Neuron (in vitro differentiated cells): Measurements from ENCODE around the gene SIK2.

Source experiments
- H2AFZ ChIP-seq: one replicate; pipeline ENCODE4 v1.6.1; 2013; ENCODE audit warnings: low read depth, mild to moderate bottlenecking, inconsistent platforms, low read length, moderate library complexity
- H3K27me3 ChIP-seq: one replicate; pipeline ENCODE4 v1.6.1; 2013; ENCODE audit warnings: low read length; ENCODE audit not compliant: insufficient read depth
- H3K36me3 ChIP-seq: one replicate; pipeline ENCODE4 v1.6.1; 2013; ENCODE audit warnings: low read length; ENCODE audit not compliant: insufficient read depth
- H3K4me1 ChIP-seq: one replicate; pipeline ENCODE4 v1.6.1; 2013; ENCODE audit warnings: low read length; ENCODE audit not compliant: insufficient read depth
- H3K4me3 ChIP-seq: 2 replicates; pipeline ENCODE4 v1.5.1; 2013; ENCODE audit warnings: mild to moderate bottlenecking, low read length, moderate library complexity
- H3K9me3 ChIP-seq: one replicate; pipeline ENCODE4 v1.6.1; 2013; ENCODE audit warnings: low read length

Gene SIK2

GRCh38 chr11:111688013-111688412 is 85.8 kb downstream of the SIK2 start:
- Histone ChIP-seq H3K9me3 (no peaks in the 10 kb centered on the region), H3K4me1 (no peaks in the 10 kb centered on the region), H2AFZ (no peak overlapping the region), H3K36me3 (peaks cover 22% of the 10 kb centered on the region), H3K4me3 (no peak overlapping the region), H3K27me3 (no peaks in the 10 kb centered on the region)

- Histone ChIP-seq H3K27me3 (no peaks in the 10 kb centered on the region), H3K4me1 (peaks cover 27% of the 10 kb centered on the region), H3K9me3 (no peaks in the 10 kb centered on the region), H3K36me3 (peaks cover 22% of the 10 kb centered on the region), H3K4me3 (no peak overlapping the region), H2AFZ (no peak overlapping the region)
These were observed 88.9 kb downstream of the SIK2 start for GRCh38 chr11:111691176-111691575.

- Histone ChIP-seq H2AFZ (no peak overlapping the region), H3K27me3 (no peaks in the 10 kb centered on the region), H3K9me3 (no peaks in the 10 kb centered on the region), H3K4me3 (no peak overlapping the region), H3K4me1 (peaks cover 33% of the 10 kb centered on the region), H3K36me3 (peaks cover 22% of the 10 kb centered on the region)
These were observed 89.5 kb downstream of the SIK2 start for GRCh38 chr11:111691741-111692140.

- Histone ChIP-seq H3K4me1 (peaks cover 40% of the 10 kb centered on the region), H3K36me3 (peaks cover 17% of the 10 kb centered on the region), H3K4me3 (no peak overlapping the region), H2AFZ (no peak overlapping the region), H3K27me3 (no peaks in the 10 kb centered on the region), H3K9me3 (no peaks in the 10 kb centered on the region)
These were observed 91.1 kb downstream of the SIK2 start for GRCh38 chr11:111693224-111693937.

- H2AFZ ChIP-seq = no peak overlapping the region
- peaks cover 40% of the 10 kb centered on the region for H3K4me1 ChIP-seq
- no peaks in the 10 kb centered on the region for H3K27me3 ChIP-seq
These were observed 92.6 kb downstream of the SIK2 start for GRCh38 chr11:111694851-111695250.

GRCh38 chr11:111696556-111696955 is 94.3 kb downstream of the SIK2 start:
- Histone ChIP-seq H3K4me1 (peaks cover 40% of the 10 kb centered on the region), H3K36me3 (peaks cover 9% of the 10 kb centered on the region), H2AFZ (no peak overlapping the region), H3K27me3 (no peaks in the 10 kb centered on the region), H3K9me3 (no peaks in the 10 kb centered on the region), H3K4me3 (no peak overlapping the region)

More at GRCh38 chr11:111694851-111695250, 92.6 kb downstream of the SIK2 start:
- H3K9me3 ChIP-seq = no peaks in the 10 kb centered on the region
- H3K4me3 ChIP-seq = no peak overlapping the region
- H3K36me3 ChIP-seq = peaks cover 4% of the 10 kb centered on the region

- peaks cover 20% of the 10 kb centered on the region for H3K36me3 ChIP-seq
- H3K27me3 ChIP-seq = no peaks in the 10 kb centered on the region
- no peak overlapping the region for H3K4me3 ChIP-seq
- no peak overlapping the region for H2AFZ ChIP-seq
- H3K9me3 ChIP-seq = no peaks in the 10 kb centered on the region
- peaks cover 40% of the 10 kb centered on the region for H3K4me1 ChIP-seq
These were observed 95.7 kb downstream of the SIK2 start for GRCh38 chr11:111697933-111698371.

GRCh38 chr11:111698852-111699559 is 96.8 kb downstream of the SIK2 start:
- no peak overlapping the region for H2AFZ ChIP-seq
- no peak overlapping the region for H3K4me3 ChIP-seq
- H3K36me3 ChIP-seq = peaks cover 29% of the 10 kb centered on the region
- H3K4me1 ChIP-seq = peaks cover 31% of the 10 kb centered on the region
- no peaks in the 10 kb centered on the region for H3K9me3 ChIP-seq
- H3K27me3 ChIP-seq = no peaks in the 10 kb centered on the region

GRCh38 chr11:111699579-111700156 is 97.4 kb downstream of the SIK2 start:
- Histone ChIP-seq H2AFZ (no peak overlapping the region), H3K9me3 (no peaks in the 10 kb centered on the region), H3K27me3 (no peaks in the 10 kb centered on the region), H3K4me3 (no peak overlapping the region), H3K36me3 (peaks cover 34% of the 10 kb centered on the region), H3K4me1 (peaks cover 25% of the 10 kb centered on the region)

- peaks cover 23% of the 10 kb centered on the region for H3K4me1 ChIP-seq
- H2AFZ ChIP-seq = no peak overlapping the region
- H3K4me3 ChIP-seq = no peak overlapping the region
- no peaks in the 10 kb centered on the region for H3K27me3 ChIP-seq
- H3K36me3 ChIP-seq = peaks cover 39% of the 10 kb centered on the region
- H3K9me3 ChIP-seq = no peaks in the 10 kb centered on the region
These were observed 97.9 kb downstream of the SIK2 start for GRCh38 chr11:111700162-111700561.

GRCh38 chr11:111702623-111703022 is 100.4 kb downstream of the SIK2 start:
- Histone ChIP-seq H3K4me3 (no peak overlapping the region), H3K27me3 (no peaks in the 10 kb centered on the region), H3K36me3 (peaks cover 52% of the 10 kb centered on the region), H3K4me1 (no peaks in the 10 kb centered on the region), H3K9me3 (no peaks in the 10 kb centered on the region), H2AFZ (no peak overlapping the region)

GRCh38 chr11:111703576-111703975 is 101.3 kb downstream of the SIK2 start:
- peaks cover 60% of the 10 kb centered on the region for H3K36me3 ChIP-seq
- H3K4me1 ChIP-seq = no peaks in the 10 kb centered on the region
- H3K4me3 ChIP-seq = no peak overlapping the region
- H3K27me3 ChIP-seq = no peaks in the 10 kb centered on the region
- no peak overlapping the region for H2AFZ ChIP-seq
- H3K9me3 ChIP-seq = no peaks in the 10 kb centered on the region

GRCh38 chr11:111707039-111707690 is 104.9 kb downstream of the SIK2 start:
- peaks cover 73% of the 10 kb centered on the region for H3K36me3 ChIP-seq
- H3K4me3 ChIP-seq = no peak overlapping the region
- no peaks in the 10 kb centered on the region for H3K27me3 ChIP-seq
- no peaks in the 10 kb centered on the region for H3K4me1 ChIP-seq
- no peaks in the 10 kb centered on the region for H3K9me3 ChIP-seq
- no peak overlapping the region for H2AFZ ChIP-seq
